Mesenteric fat pad (tissue), 1 donor: ENCODE data around the gene TBCEL. TPM values are rescaled to one million over a fixed set of nuclear protein-coding genes. Genes with fewer than 3 reads are reported as not detected.
"Not testable (repeated sequence)": the region's sequence is repeated elsewhere in the genome, so short reads cannot be mapped to it uniquely, and the experiment has no call there.

ENCODE experiments used
- DNase-seq: peaks from one replicate; pipeline ENCODE4 v3.0.0-alpha.2; 2020; ENCODE audit warnings: low spot score
- long read RNA-seq: library from polyadenylated mRNA; unstranded; transcript quantifications from one replicate; pipeline ENCODE4 v2.0.0, GENCODE V29; 2020
- total RNA-seq: library from RNA; stranded (reverse); fragmentation: NEBNext Ultra II Directional; extraction: Animal tissue kit (Norgen Biotek cat#: 25700); gene quantifications from one replicate; pipeline ENCODE4 v1.2.1, GENCODE V29; 2021
- donor health status: DM: yes; HTN: yes; CAD: no.

The TBCEL gene, protein sequence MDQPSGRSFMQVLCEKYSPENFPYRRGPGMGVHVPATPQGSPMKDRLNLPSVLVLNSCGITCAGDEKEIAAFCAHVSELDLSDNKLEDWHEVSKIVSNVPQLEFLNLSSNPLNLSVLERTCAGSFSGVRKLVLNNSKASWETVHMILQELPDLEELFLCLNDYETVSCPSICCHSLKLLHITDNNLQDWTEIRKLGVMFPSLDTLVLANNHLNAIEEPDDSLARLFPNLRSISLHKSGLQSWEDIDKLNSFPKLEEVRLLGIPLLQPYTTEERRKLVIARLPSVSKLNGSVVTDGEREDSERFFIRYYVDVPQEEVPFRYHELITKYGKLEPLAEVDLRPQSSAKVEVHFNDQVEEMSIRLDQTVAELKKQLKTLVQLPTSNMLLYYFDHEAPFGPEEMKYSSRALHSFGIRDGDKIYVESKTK
- 23.6 TPM for total RNA-seq
- long read RNA-seq: 0 reads

DNA sequence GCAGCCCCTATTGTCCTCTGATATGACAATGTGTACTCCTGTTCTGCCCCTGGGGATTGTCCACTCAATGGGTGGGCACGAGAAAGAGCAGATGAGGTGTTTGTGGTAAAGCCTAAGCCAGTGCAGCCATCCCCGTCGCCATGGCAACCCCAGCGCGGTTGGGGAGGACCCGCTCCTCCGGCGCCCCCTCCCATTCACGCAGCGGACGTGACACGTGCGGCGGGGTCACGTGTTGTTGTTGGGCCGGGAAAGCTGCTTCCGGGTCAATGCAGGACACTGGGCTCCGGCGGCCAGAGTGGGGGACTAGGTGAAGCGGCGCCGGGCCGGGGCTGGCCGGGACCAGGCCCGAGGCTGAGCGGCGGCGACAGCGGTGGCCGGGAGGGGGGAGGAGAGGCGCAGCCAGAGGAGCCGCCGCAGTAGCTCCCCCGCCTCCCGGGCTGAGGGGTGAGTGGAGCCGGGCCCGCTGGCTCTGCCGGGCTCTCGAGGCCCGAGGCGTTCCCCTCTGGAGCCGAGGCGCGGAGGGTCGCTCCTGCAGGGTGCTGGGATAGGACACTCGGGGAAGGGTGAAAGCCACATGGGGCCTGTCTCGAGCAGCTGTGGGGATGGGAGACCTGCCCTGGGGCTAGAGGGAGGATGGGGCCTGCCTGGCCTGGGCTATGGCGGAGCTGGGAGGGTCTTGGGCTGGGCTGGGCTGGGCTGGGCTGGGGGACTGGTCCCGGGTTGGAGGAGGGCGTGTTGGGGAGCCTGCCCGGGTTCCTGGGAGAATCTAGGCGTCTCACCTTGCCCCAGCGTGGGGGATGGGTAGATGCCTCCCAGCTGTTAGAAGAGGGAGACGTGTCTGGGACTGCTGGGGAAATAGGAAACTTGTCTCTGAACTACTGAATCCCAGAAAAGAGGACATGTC lies at the start of gene TBCEL:
TSS of gene TBCEL (plus strand) at position 255 of the 904 bp plus-strand sequence. CDS start 21,589 bp downstream, outside the sequence.
- peak; percentile 93 for DNase-seq

DNA sequence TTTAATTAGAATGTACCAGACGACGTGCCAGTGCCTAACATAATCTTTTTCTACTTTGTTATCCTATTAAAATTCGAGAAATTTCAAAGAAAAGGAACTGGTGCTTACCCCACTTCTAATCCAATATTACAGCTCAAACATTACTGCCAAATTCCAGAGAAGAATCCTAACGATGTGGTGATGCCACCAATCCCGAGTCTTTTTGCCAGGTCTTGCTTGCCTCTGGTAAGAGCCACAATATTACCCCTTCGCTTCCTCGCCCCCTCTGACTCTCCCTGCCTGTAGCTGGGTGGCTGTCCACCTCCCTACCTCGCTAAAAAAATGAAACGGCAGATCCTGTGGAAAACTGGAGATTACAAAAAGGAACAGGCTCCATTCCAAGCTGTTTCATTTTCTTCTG lies 49.4 kb upstream of the TBCEL start:
- no peak for DNase-seq

GRCh38 chr11:120974965-120975364 lies 48.9 kb upstream of the TBCEL start:
- DNase-seq: no peak

DNA sequence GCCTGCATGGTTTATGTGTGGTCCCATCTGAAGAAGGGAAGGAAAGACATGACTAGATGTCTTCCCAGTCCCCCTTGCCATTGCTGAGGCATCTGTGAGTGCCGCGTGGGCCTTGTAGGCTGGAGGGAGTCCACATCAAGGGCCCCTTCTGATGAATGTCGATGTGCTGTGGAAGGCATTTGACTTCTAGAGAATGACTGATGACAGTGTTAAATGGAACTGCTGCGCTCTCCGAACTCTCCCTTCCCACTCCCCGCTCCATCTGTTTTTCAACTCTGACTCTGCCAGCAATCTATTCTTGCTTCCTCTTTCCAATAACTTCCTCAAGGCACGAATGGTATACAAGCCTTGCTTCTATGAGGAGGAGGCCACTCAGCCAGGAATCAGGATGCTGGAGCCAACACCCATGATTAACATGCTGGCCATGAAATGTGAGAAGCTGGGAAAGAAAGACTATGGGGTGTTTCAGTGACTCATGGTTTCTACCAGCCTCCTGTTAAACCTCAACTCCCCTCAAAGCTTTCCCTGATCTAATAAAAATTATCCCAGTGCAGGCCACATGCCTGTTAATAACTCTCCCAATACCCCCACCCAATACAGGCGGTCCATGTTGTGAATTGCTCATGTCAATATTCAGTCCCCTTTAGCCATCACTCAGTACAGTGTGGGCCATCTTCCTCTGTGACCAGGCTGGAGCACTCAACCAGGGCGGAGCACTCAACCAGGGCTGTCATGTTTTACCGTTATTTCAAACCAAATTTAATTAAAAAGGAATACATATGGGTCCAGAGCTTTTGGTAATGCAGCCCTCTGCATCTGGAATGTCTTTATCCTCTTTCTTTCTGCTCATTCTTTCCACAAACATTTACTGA lies 46.4 kb upstream of the TBCEL start:
- no peak for DNase-seq

- DNase-seq: no peak
These were observed 45.2 kb upstream of the TBCEL start for GRCh38 chr11:120978701-120979100.

DNA sequence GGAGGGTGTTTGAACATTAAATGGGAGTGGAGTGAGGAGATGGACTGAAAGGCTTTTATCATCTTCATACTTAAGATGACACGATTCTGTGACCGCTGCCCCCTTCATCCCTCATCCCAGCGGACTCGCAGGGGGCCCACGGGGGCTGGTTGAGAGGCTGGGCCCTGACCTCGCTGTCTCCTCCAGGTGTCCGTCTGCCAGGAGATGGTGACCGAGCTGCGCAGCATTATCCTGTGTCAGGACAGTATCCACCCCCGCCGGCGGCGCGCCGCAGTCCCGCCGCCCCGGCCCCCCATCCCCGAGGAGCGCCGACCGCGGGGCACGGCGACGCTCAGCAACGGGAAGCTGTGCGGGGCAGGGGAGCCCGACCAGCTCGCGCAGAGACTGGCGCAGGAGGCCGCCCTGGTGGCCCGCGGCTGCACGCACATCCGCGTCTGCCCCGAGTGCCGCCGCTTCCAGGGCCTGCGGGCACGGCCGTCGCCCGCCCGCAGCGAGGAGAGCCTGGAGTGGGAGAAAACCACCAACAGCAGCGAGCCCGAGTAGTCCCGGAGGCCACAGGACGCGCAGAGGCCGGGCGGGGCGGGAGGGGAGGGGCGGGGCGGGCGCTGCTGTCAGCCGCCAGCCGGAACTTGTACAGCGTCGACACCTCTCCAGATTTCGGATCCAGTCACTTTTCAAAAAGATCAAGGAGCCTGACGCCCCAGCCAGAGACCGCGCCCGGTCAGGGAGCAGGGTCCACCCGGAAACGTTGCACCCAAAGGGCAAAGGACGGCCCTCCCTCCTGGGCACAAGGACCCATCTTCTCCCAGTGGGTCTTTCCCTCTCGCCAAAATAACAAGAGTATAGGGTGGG lies 38.0 kb upstream of the TBCEL start:
- DNase-seq: no peak

DNA sequence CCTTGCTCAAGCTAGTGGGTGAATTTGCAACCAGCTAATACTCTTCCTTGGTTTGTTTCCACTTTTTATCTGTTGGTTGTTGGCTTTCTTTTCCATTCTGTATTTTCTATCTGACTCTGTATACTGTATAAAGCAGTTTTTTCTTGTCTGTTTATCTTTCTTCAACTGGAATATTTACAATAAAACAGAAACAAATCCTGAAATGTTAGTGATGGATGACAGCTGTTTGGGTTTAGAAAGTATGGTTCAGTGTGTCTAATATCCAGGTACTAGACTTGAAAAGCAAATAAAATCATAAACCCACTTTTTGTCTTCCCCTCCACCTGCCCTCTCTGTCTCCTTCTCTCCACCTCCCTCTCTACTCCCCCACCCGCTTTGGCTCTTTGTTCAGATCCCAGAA lies 35.3 kb upstream of the TBCEL start:
- no peak for DNase-seq

DNA sequence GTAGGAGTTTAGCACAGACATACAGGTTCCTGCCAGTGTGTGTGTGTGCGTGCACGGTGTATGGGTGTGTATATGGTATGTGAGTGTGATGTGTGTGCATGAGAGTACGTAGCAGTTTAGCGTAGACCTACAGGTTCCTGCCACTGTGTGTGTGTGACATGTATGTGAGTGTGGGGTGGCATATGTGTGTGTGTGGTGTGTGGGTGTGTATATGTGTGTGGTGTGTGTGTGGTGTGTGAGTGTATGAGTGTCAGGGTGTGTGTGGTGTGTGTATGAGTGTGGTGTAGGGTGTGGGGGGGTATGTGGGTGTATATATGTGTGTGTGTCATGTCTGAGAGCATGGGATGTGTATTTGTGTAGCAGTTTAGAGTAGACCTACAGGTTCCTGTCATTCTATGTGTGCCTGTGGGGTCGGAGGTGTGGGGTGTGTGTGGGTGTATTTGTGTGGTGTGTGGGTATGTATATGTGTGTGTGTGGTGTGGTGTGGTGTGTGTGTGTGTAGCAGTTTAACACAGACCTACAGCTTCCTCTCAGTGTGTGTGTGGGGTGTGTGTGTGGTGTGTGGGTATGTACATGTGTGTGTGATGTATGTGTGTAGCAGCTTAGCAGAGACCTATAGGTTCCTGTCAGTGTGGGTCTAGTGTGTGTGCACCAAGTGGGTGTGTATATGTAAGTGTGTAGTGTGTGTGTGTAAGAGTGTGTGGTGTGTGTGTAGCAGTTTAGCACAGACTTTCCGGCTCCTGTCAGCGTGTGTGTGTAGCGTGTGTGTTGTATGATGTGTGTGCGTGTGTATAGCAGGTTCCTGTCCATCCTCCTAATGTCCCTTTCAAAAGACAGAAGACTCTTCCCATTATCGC lies 31.8 kb upstream of the TBCEL start:
- no peak for DNase-seq

GRCh38 chr11:120994091-120994859 lies 29.6 kb upstream of the TBCEL start:
- no peak for DNase-seq

DNA sequence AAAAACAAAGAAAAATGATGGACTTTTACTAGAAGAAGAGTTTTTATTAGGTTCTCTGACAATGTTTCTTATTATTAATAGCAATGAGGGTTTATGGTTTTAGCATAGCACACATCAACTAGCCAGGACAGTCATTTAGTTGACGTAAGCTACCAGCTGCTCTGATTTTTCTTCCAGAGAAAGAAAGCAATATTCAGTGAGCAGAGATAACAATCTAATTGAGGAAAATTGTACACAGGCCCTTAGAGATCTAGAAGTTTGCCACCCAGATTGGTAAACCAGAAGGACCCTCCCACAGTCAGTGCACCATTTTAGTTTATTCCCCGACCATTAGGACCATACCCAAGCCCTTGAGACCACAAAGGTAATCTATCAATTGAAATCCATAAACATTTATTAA lies 28.7 kb upstream of the TBCEL start:
- DNase-seq: no peak

GRCh38 chr11:120996973-120997372 lies 26.9 kb upstream of the TBCEL start:
- no peak for DNase-seq

DNA sequence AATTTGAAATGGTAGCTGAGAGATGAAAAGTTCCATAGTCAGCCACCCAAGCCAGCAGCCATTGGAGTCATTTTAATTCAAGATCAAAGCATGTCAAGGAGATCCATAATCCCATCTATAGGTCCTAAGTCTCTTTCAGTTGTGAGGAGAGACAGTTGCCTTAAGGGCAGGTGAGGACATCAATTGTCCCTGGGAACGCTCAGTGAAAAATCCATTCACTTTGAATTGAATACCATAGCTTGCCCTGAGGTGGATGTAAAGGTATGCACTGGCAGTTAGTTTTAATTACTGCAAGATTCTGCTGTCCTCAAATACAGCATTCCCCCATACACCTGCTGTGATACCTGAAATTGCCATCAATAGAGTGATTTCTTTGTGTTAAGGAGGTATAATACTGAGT lies 25.3 kb upstream of the TBCEL start:
- no peak for DNase-seq

DNA sequence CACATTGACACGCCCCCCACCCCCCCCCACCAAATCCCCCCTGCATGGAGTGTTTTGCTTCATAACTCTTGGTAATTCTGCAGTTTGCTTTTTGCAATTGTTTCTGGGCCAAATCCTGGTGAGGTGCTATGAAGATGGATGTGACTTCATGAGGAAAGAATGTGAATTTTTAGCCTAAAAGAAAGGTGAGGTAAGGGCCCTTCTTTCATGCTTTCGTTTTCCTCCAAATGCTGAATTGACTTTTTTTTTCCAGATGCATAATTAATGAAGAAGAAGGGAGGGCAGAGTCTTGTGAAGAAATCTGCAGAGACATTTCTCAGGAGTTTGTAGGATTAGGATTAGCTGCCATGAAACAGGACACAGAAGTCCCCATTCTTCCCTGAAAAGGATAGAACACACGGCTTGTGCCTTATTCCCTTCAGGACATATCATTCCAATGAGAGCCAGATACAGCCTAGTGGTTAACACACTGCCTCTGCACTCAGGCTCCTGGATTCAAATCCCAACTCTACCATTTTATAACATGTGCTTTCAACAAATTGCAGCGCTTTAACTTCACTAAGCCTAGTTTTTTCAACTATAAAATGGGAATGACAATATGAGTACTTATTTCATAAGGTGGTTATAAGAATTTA lies 19.6 kb upstream of the TBCEL start:
- no peak for DNase-seq

DNA sequence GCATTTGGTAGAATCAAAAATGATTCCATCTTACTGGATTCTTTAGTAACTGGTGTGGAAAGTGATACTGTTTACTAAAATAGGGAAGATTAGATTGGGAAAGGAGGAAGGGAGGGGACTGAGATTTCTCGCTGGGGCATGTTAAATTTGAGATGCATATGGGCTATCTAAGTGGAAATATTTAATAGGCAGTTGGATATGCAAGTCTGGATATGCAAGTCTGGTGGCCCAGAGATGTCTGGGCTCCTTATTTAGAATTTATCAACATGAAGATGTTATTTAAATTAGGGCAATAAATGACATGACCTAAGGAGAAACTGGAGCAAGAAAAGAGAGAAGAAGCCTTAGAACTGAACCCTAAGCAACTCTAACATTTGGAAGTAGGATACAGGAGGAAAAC lies 17.0 kb upstream of the TBCEL start:
- no peak for DNase-seq

GRCh38 chr11:121008551-121008950 lies 15.4 kb upstream of the TBCEL start:
- DNase-seq: no peak

GRCh38 chr11:121012091-121012490 lies 11.8 kb upstream of the TBCEL start:
- no peak for DNase-seq

- DNase-seq: no peak
These were observed 5.2 kb upstream of the TBCEL start for GRCh38 chr11:121018746-121019145.

DNA sequence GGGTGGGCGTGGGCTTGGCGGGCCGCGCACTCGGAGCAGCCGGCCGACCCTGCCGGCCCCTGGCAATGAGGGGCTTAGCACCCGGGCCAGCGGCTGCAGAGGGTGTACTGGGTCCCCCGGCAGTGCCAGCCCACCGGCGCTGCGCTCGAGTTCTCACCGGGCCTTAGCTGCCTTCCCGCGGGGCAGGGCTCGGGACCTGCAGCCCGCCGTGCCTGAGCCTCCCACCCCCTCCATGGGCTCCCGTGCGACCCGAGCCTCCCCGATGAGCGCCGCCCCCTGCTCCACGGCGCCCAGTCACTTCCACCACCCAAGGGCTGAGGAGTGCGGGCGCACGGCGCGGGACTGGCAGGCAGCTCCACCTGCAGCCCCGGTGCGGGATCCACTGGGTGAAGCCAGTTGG lies 2.2 kb upstream of the TBCEL start:
- DNase-seq: not testable (repeated sequence)
